ENCODE measurements around the gene PAGR1.

- no peak for TF ChIP-seq NFIC (IDR thresholded peaks at IDR 0.05; ENCODE audit: low read length)
- TF ChIP-seq U2AF1 (optimal IDR thresholded peaks at IDR 0.05; ENCODE audit: low read depth, low read length), result no peak
- TF ChIP-seq CTCF (CRISPR knock-in tag; IDR thresholded peaks at IDR 0.05), result no peak
- no peak for TF ChIP-seq ZNF574 (CRISPR knock-in tag; IDR thresholded peaks at IDR 0.05)
- no peak for TF ChIP-seq NFE2L1 (CRISPR knock-in tag; IDR thresholded peaks at IDR 0.05; ENCODE audit: borderline replicate concordance)
- TF ChIP-seq HIVEP1 (CRISPR knock-in tag; IDR thresholded peaks at IDR 0.05), result no peak
- no peak for TF ChIP-seq PBX3 (CRISPR knock-in tag; IDR thresholded peaks at IDR 0.05; ENCODE audit: borderline replicate concordance)
- no peak for TF ChIP-seq HNF4G (IDR thresholded peaks at IDR 0.05; ENCODE audit: borderline replicate concordance, low read depth, low read length)
- TF ChIP-seq HNF4G (CRISPR knock-in tag; IDR thresholded peaks at IDR 0.05; ENCODE audit: borderline replicate concordance, low read depth), result no peak
- no peak for TF ChIP-seq KDM5B (CRISPR knock-in tag; IDR thresholded peaks at IDR 0.05; ENCODE audit: borderline replicate concordance)
- TF ChIP-seq ZNF616 (CRISPR knock-in tag; IDR thresholded peaks at IDR 0.05; ENCODE audit: low read depth), result no peak
- TF ChIP-seq RBAK (CRISPR knock-in tag; IDR thresholded peaks at IDR 0.05), result no peak
- TF ChIP-seq POLR2AphosphoS5 (IDR thresholded peaks at IDR 0.05; ENCODE audit: low read depth, low read length), result no peak
- no peak for TF ChIP-seq CCDC6 (CRISPR knock-in tag; IDR thresholded peaks at IDR 0.05)
These were observed 23.9 kb downstream of the PAGR1 start for GRCh38 chr16:29839822-29840221.

Data from HepG2 (cell line).